ACC112 (cell line): ENCODE data around the gene KLHL22.

Experiments used
- H2AFZ ChIP-seq: fragments of 200-600 bp; sonication (generic); one replicate; pipeline ENCODE4 v1.6.0; 2017; ENCODE audit warnings: antibody characterized with exemption, low read length; ENCODE audit not compliant: unreplicated experiment
- H3K27ac ChIP-seq: fragments of 200-600 bp; sonication (generic); 2 replicates; pipeline ENCODE4 v1.5.1; 2014; ENCODE audit warnings: low read depth, mild to moderate bottlenecking, antibody characterized with exemption, low read length, moderate library complexity
- H3K27me3 ChIP-seq: fragments of 200-600 bp; sonication (generic); 2 replicates; pipeline ENCODE4 v1.6.1; 2014; ENCODE audit warnings: mild to moderate bottlenecking, antibody characterized with exemption, low read length, moderate library complexity, mixed read lengths; ENCODE audit not compliant: insufficient read depth
- H3K36me3 ChIP-seq: fragments of 200-600 bp; sonication (generic); 2 replicates; pipeline ENCODE4 v1.6.1; 2016; ENCODE audit warnings: mild to moderate bottlenecking, antibody characterized with exemption, low read length, moderate library complexity, mixed read lengths; ENCODE audit not compliant: insufficient read depth
- H3K4me1 ChIP-seq: fragments of 200-600 bp; sonication (generic); one replicate; pipeline ENCODE4 v1.6.1; 2016; ENCODE audit warnings: low read length, mixed read lengths; ENCODE audit not compliant: insufficient read depth, unreplicated experiment, control insufficient read depth
- H3K4me3 ChIP-seq: fragments of 200-600 bp; sonication (generic); 2 replicates; pipeline ENCODE4 v1.5.1; 2014; ENCODE audit warnings: mild to moderate bottlenecking, low read depth, low read length
- H3K79me2 ChIP-seq: fragments of 200-600 bp; sonication (generic); one replicate; pipeline ENCODE4 v1.6.0; 2016; ENCODE audit warnings: low read length; ENCODE audit not compliant: control insufficient read depth, unreplicated experiment, insufficient read depth

KLHL22 gene

GRCh38 chr22:20446383-20446970 is 49.1 kb downstream of the KLHL22 start:
- Histone ChIP-seq H3K4me1 (no peaks in the 10 kb centered on the region), H3K27me3 (no peaks in the 10 kb centered on the region), H3K4me3 (no peak overlapping the region), H3K79me2 (no peaks in the 10 kb centered on the region), H2AFZ (no peak overlapping the region), H3K27ac (no peak overlapping the region), H3K36me3 (no peaks in the 10 kb centered on the region)

DNA sequence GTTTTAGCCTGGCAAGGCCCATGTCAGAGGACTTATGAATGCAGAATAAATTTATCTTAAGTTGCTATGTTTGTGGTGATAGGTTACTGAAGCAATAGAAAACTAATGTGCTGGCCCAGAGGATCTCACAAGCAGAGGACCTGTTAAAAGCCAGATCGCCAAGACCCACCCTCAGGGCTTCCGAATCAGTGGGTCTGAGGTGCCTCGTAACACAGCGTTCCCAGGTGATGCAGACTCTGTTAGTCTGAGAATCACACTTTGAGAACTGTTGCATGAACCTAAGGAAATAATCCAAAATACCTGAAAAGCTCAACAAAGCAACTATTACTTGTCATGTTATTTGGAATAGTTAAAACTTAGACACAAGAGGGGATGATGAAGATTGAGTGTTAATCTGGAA is 51.3 kb downstream of the KLHL22 start:
- Histone ChIP-seq H3K4me3 (no peak overlapping the region), H3K27ac (no peak overlapping the region), H3K79me2 (no peaks in the 10 kb centered on the region), H2AFZ (no peak overlapping the region), H3K27me3 (no peaks in the 10 kb centered on the region), H3K4me1 (no peaks in the 10 kb centered on the region), H3K36me3 (no peaks in the 10 kb centered on the region)

DNA sequence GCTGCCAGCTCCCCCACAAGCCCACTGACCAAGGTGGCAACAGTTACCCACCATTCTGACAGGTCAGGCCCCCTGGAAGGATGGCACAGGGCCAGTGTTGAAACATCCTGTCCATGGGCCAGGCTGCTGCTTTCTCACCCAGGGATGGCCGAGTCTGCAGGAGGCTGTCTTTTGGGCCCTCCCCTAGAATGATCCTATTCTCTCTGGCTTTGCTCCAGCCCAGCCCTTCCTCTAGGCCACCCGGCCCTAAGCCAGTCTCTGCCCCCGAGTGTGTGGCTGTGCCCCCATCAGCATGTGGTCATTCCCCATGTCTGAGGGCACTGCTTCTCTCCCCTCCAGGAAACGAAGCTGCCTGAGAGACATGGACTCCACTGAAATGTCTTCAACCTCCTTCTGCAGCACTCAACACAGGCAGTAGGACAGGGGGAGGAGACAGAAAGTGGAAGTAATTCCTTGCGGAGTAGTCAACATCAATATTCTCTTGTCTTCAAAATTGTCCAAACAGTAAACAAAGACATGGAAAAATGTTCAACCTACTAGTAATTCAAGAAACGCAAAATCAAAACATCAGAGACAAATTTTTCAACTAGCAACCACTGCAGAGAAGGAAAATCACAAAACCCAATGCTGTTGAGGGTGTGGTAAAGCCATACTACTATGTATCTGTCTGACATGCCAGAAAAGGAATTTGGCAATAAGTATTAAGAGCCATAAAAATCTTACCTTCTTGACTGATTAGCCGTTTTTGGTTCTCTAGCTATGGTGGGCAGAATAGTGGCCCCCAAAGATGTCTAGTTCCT is 52.9 kb downstream of the KLHL22 start:
- no peak overlapping the region for H3K27ac ChIP-seq
- H3K27me3 ChIP-seq, result no peaks in the 10 kb centered on the region
- H3K79me2 ChIP-seq, result no peaks in the 10 kb centered on the region
- H2AFZ ChIP-seq, result no peak overlapping the region
- no peaks in the 10 kb centered on the region for H3K36me3 ChIP-seq
- H3K4me1 ChIP-seq, result peaks cover 8% of the 10 kb centered on the region
- H3K4me3 ChIP-seq, result no peak overlapping the region

GRCh38 chr22:20441631-20442484 is 53.7 kb downstream of the KLHL22 start:
- H3K4me1 ChIP-seq, result peaks cover 8% of the 10 kb centered on the region
- no peak overlapping the region for H3K4me3 ChIP-seq
- H3K27ac ChIP-seq, result no peak overlapping the region
- peaks cover 3% of the 10 kb centered on the region for H3K79me2 ChIP-seq
- H3K27me3 ChIP-seq, result no peaks in the 10 kb centered on the region
- H3K36me3 ChIP-seq, result no peaks in the 10 kb centered on the region
- H2AFZ ChIP-seq, result no peak overlapping the region

DNA sequence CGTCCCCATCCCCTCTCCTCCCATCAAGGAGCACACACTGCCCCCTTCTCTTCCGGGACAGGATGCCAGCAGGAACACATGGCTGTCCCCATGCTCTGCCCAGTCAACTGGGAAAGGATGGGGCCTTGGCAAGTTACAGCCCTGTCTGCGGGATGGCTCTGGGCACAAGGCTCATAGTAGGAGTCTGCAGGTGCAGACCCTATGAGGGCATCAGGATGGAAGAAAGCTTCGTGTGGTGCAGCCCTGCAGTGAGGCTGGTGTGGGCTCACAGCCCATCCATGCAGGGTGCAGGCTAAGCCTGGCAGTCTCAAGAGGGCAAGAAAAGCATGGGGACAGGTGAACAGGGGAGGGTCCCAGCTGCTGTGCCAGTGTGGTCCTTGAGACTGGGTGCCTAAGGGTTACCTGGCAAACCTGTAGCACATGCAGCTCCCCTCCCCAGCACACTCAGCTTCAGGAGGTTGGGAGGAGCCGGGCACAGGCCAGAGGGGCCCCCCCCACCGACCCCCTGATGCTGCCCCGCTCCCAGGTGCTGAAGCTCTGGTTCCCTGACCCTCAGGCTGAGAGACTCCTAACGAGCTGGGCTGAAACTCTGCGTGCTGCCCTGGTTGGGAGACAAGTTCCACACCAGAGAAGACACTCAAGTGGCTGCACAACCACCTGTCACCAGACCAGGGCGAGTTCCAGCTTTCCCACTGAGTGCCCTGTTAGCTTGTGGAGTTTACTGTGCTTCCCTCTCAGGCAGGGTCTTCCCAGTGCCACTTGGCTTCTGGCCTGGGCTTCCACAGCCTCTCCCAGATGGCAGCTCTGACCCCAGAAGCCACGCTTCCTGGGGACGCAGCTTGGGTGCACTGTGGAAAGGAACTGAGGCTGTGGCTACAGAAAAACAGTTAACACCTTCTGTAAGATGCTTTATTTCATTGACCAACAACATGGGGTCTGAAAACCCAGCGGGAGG is 54.7 kb downstream of the KLHL22 start:
- Histone ChIP-seq H3K27me3 (no peaks in the 10 kb centered on the region), H3K4me1 (peaks cover 8% of the 10 kb centered on the region), H3K4me3 (no peak overlapping the region), H3K79me2 (peaks cover 12% of the 10 kb centered on the region), H2AFZ (no peak overlapping the region), H3K36me3 (no peaks in the 10 kb centered on the region), H3K27ac (no peak overlapping the region)

DNA sequence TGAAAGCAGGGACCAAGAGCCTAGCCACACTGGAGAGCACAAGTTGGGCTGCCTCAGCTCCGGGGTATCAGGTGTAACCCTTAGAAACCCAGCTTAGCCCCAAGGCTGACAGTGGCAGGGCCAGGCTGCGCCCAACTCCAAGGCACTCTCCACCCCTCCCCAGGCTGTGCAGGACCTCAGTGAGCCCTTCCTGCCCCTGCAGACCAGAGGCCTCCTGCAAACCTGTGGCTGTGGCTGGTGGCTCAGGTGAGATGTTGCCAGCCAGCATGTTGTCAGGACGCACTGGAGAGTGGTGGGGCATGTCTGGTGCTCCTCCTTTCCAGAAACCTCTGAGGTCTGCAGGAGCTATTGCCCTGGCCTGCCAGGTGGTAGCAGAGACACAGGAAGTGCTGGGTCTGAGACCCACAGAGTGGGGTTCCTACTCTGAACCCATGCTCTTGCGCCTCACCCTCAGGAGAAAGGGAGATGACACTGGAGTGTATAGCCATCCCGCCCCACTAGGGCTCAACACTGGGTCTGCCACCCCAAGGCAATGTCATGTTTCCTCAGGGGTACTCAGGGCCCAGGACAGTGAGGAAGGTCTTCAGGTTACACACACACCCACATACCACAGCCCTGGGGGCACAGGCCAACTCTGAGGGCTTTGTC is 55.5 kb downstream of the KLHL22 start:
- Histone ChIP-seq H3K4me3 (no peak overlapping the region), H3K27me3 (no peaks in the 10 kb centered on the region), H3K27ac (no peak overlapping the region), H3K36me3 (no peaks in the 10 kb centered on the region), H3K4me1 (peaks cover 16% of the 10 kb centered on the region), H3K79me2 (peaks cover 20% of the 10 kb centered on the region), H2AFZ (no peak overlapping the region)

- no peak overlapping the region for H3K4me3 ChIP-seq
- no peak overlapping the region for H2AFZ ChIP-seq
- H3K36me3 ChIP-seq, result no peaks in the 10 kb centered on the region
- peaks cover 25% of the 10 kb centered on the region for H3K79me2 ChIP-seq
- no peaks in the 10 kb centered on the region for H3K27me3 ChIP-seq
- no peak overlapping the region for H3K27ac ChIP-seq
- peaks cover 17% of the 10 kb centered on the region for H3K4me1 ChIP-seq
Measured at GRCh38 chr22:20439556-20439927, 56.1 kb downstream of the KLHL22 start.

DNA sequence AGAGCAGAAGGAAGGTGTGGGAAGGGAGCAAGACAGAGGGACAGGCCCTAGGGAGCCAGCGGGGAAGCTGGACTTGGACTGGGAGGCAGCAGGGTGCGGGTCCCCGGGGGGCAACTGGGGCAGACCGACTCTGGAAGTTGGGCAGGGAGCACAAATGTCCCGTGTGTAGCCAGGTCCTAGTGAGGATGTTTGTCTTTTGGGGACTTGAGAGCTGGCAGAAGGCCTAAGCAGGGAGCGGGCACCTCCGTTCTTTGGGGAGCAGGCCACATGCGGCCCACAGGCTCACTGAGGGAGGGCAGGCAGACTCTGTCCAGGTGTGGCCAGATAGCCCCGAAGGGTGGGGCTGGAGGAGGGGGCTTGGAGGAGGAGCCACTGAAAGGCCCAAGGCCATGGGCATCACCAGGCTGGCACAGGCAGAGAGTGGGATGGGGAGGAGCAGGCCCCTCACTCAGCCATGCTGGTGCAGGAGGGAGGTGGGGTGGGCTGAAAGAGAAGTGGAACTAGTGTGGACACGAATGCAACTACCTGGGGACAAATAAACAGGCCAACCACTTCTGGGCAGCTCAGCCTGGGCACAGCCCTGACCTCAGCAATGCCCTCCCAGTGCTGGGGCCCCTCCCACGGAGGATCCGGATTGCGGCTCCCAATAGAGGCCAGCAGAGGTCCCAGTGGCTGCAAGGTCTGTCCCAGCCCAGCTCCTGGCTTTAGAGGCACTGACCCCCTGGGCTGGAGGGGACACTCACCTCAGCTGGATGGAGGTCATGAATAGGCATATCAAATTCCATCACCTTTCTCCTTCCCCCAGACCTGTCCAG is 56.7 kb downstream of the KLHL22 start:
- Histone ChIP-seq H3K27ac (no peak overlapping the region), H3K79me2 (peaks cover 28% of the 10 kb centered on the region), H3K4me3 (no peak overlapping the region; the same call in 1 of the 2 replicates), H3K4me1 (peaks cover 17% of the 10 kb centered on the region), H3K27me3 (no peaks in the 10 kb centered on the region), H2AFZ (no peak overlapping the region), H3K36me3 (no peaks in the 10 kb centered on the region)

DNA sequence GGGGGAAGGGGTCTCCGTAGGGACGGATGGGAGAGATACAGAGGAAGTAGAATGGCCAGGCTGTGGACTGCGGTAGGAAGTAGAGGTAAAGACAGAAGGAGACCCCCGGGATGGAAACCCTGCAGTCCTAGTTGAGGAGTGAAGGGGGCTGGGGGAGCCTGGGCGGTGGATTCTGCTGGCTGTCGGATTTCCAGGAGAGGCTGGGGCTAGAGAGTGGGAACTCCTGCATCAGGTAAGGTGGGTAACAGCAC is 57.2 kb downstream of the KLHL22 start:
- Histone ChIP-seq H3K4me3 (peak overlapping the region; percentile 97), H3K27me3 (no peaks in the 10 kb centered on the region), H3K36me3 (no peaks in the 10 kb centered on the region)

More for the DNA sequence above, 57.2 kb downstream of the KLHL22 start:
- peaks cover 31% of the 10 kb centered on the region for H3K79me2 ChIP-seq
- peaks cover 17% of the 10 kb centered on the region for H3K4me1 ChIP-seq
- no peak overlapping the region for H2AFZ ChIP-seq
- H3K27ac ChIP-seq, result no peak overlapping the region
